ENCODE measurements around the gene WSCD2. TPM values are rescaled to one million over a fixed set of nuclear protein-coding genes. Genes with fewer than 3 reads are reported as not detected.
A peak's percentile ranks its signal among the peaks of the same experiment; 100 is the strongest.

The WSCD2 gene
- total RNA-seq, 3 donors from 2014 or later: 0.53 to 2.0 (median 0.72) TPM

- H3K4me3 ChIP-seq: no peak overlapping the region
- ATAC-seq (no peak), DNase-seq (no peak)
- H3K4me1 ChIP-seq (ENCODE audit: low read depth): no peaks in the 10 kb centered on the region
- intact Hi-C loops (cut with DNase I, micrococcal nuclease): no loop called here
- no peaks in the 10 kb centered on the region for H3K9me3 ChIP-seq
- TF ChIP-seq, protein P1, sequence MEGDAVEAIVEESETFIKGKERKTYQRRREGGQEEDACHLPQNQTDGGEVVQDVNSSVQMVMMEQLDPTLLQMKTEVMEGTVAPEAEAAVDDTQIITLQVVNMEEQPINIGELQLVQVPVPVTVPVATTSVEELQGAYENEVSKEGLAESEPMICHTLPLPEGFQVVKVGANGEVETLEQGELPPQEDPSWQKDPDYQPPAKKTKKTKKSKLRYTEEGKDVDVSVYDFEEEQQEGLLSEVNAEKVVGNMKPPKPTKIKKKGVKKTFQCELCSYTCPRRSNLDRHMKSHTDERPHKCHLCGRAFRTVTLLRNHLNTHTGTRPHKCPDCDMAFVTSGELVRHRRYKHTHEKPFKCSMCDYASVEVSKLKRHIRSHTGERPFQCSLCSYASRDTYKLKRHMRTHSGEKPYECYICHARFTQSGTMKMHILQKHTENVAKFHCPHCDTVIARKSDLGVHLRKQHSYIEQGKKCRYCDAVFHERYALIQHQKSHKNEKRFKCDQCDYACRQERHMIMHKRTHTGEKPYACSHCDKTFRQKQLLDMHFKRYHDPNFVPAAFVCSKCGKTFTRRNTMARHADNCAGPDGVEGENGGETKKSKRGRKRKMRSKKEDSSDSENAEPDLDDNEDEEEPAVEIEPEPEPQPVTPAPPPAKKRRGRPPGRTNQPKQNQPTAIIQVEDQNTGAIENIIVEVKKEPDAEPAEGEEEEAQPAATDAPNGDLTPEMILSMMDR (IDR thresholded peaks at IDR 0.05): no peak
- H3K36me3 ChIP-seq (ENCODE audit: low read depth): no peaks in the 10 kb centered on the region
Observed at GRCh38 chr12:108116254-108116653, 12.8 kb upstream of the WSCD2 start.

DNA sequence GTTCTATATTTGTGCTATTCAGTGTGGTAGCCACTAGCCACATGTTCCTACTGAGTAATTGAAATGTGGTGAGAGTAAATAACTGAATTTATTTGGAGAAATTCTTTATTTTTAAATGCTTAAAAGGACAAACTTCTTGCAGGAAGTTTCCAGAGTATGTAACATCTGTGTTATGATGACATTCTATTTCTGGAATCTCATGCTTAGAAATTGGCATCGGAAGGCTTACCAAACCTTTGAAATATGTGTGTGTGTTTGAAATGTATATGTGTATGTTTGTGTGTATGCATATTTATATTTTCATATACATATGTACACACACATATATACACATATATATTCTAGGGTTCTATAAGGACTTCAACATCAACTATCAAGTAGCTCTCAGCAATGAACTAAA, 12.4 kb upstream of the WSCD2 start:
- Histone ChIP-seq H3K4me3 (no peak overlapping the region), H3K9me3 (no peaks in the 10 kb centered on the region), H3K4me1 (ENCODE audit: low read depth) (no peaks in the 10 kb centered on the region), H3K36me3 (ENCODE audit: low read depth) (no peaks in the 10 kb centered on the region)
- intact Hi-C loops (cut with DNase I, micrococcal nuclease): no loop called here
- no peak for ATAC-seq
- TF ChIP-seq, protein P1 (IDR thresholded peaks at IDR 0.05): no peak
- no peak for DNase-seq

DNA sequence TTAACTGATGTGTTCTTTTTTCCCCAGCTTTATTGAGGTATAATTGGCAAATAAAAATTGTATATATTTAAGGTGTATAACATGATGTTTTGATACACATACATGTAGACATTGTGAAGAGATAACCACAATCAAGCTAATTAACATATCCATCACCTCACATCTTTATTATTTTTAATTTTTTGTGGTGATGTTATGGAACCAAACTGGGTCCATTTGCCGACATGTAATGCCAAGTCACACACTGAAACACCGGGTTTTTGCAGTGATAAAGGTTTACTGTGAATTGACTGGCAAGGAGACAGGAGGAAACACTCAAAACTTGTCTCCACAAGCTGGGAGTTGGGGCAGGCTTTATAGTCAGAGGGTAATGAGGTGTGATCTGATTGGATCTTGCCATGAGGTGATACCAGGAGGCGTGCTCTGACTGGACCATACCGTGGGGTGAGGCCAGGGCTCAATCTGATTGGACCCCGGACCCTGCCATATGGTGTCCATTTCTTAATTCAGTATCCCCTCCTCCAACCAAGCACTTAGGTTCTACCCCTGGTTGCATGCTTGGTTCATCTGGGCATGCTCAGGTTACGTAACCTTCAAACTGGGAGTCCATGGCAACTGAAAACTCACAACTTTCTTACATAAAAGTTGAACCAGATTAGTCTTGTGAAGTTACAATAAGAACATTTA, 11.8 kb upstream of the WSCD2 start:
- intact Hi-C loops (cut with DNase I, micrococcal nuclease): no loop called here
- TF ChIP-seq, protein P1 (IDR thresholded peaks at IDR 0.05): no peak
- ATAC-seq: no peak

DNA sequence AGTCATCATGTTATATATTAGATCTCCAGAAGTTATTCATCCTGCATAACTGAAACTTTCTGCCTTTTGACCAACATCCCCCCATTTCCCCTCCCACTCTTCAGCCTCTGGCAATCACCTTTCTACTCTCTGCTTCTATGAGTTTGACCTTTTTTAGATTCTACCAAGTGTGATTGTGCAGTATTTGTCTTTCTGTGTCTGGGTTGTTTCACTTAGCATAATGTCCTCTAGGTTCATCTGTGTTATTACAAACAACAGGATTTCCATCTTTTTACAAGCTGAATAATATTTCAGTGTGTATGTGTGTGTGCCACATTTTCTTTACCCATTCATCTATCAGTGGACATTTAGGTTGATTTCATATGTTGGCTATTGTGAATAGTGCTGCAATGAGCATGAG, 11.2 kb upstream of the WSCD2 start:
- DNase-seq: no peak
- TF ChIP-seq, protein P1 (IDR thresholded peaks at IDR 0.05): no peak
- no peaks in the 10 kb centered on the region for H3K9me3 ChIP-seq
- intact Hi-C loops (cut with DNase I, micrococcal nuclease): no loop called here
- ATAC-seq: no peak
- no peaks in the 10 kb centered on the region for H3K36me3 ChIP-seq (ENCODE audit: low read depth)
- H3K4me3 ChIP-seq: no peak overlapping the region
- no peaks in the 10 kb centered on the region for H3K4me1 ChIP-seq (ENCODE audit: low read depth)

More for the DNA sequence above, 11.8 kb upstream of the WSCD2 start:
- H3K4me3 ChIP-seq: no peak overlapping the region
- no peaks in the 10 kb centered on the region for H3K4me1 ChIP-seq (ENCODE audit: low read depth)
- no peaks in the 10 kb centered on the region for H3K36me3 ChIP-seq (ENCODE audit: low read depth)
- no peak for DNase-seq
- no peaks in the 10 kb centered on the region for H3K9me3 ChIP-seq

- Histone ChIP-seq H3K4me1 (ENCODE audit: low read depth) (no peaks in the 10 kb centered on the region), H3K36me3 (ENCODE audit: low read depth) (no peaks in the 10 kb centered on the region), H3K9me3 (no peaks in the 10 kb centered on the region), H3K4me3 (no peak overlapping the region)
- DNase-seq (peak in 1 of 3 donors; percentile 10), ATAC-seq (peak; percentile 52)
- TF ChIP-seq, protein P1 (IDR thresholded peaks at IDR 0.05): no peak
- intact Hi-C loops (cut with DNase I, micrococcal nuclease): no loop called here
Observed at GRCh38 chr12:108119126-108119973, 9.7 kb upstream of the WSCD2 start.

Data from mucosa of descending colon (tissue), 3 donors.